Adrenal gland (tissue), 5 donors: Measurements from ENCODE around the gene CCDC83.

ENCODE experiments used
- CTCF ChIP-seq, 6 experiments: fragments of 450-650 bp in 4 of 6; fragments of 200-600 bp in 2 of 6; sonication (generic) in 1 of 6; IDR thresholded peaks; 1 replicate in 5 of 6; 2 replicates in 1 of 6; pipeline versions ENCODE4 v1.5.1 to v1.8.0; 2016 to 2021; ENCODE audit warnings: antibody characterized with exemption in 6 of 6, mild to moderate bottlenecking in 2 of 6, moderate library complexity in 1 of 6
- POLR2A ChIP-seq, 2 donors: fragments of 450-650 bp; IDR thresholded peaks; one replicate each; pipeline ENCODE4 v1.6.1; 2017; ENCODE audit warnings: antibody characterized with exemption in 2 of 2, mild to moderate bottlenecking in 2 of 2, moderate library complexity in 1 of 2
- donor health status: DM: no; HTN: no; CAD: no.

- no peak for TF ChIP-seq CTCF (IDR thresholded peaks at IDR 0.05)
- TF ChIP-seq POLR2A (IDR thresholded peaks at IDR 0.05), result no peak
Observed at GRCh38 chr11:85884581-85885021, 29.4 kb downstream of the CCDC83 start.
